Skeletal muscle satellite cell (primary cell): Measurements from ENCODE around the gene FPR3. TPM values are rescaled to one million over a fixed set of nuclear protein-coding genes. Genes with fewer than 3 reads are reported as not detected.
A peak's percentile ranks its signal among the peaks of the same experiment; 100 is the strongest.

Experiments used
- H3K27me3 ChIP-seq: 2 replicates; pipeline ENCODE4 v1.7.0; 2013; ENCODE audit warnings: low read length; ENCODE audit not compliant: control insufficient read depth, insufficient read depth
- H3K36me3 ChIP-seq: 2 replicates; pipeline ENCODE4 v1.7.0; 2013; ENCODE audit warnings: mild to moderate bottlenecking, control low read depth, low read length; ENCODE audit not compliant: insufficient read depth
- H3K4me1 ChIP-seq: 2 replicates; pipeline ENCODE4 v1.7.0; 2013; ENCODE audit warnings: low read length; ENCODE audit not compliant: control insufficient read depth, insufficient read depth
- H3K4me2 ChIP-seq: 2 replicates; pipeline ENCODE4 v1.7.0; 2013; ENCODE audit warnings: mild to moderate bottlenecking, low read length
- H3K4me3 ChIP-seq: 2 replicates; pipeline ENCODE4 v1.7.0; 2013; ENCODE audit warnings: low read length
- H3K9ac ChIP-seq: 2 replicates; pipeline ENCODE4 v1.7.0; 2013; ENCODE audit warnings: mild to moderate bottlenecking, low read depth, low read length, moderate library complexity
- H3K9me3 ChIP-seq: replicated peaks from 2 replicates; pipeline ENCODE4 v1.7.0; 2013; ENCODE audit warnings: mild to moderate bottlenecking, control low read depth, low read length
- total RNA-seq: library from RNA; depleted of rRNA; stranded (reverse); fragments of >200 nt; gene quantifications from 2 replicates; pipeline ENCODE4 v1.2.3, GENCODE V29; 2012; rRNA removed

FPR3 gene, protein sequence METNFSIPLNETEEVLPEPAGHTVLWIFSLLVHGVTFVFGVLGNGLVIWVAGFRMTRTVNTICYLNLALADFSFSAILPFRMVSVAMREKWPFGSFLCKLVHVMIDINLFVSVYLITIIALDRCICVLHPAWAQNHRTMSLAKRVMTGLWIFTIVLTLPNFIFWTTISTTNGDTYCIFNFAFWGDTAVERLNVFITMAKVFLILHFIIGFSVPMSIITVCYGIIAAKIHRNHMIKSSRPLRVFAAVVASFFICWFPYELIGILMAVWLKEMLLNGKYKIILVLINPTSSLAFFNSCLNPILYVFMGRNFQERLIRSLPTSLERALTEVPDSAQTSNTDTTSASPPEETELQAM
- total RNA-seq: not detected in 2 replicates

- Histone ChIP-seq H3K9ac (no peak within 1 kb of the TSS), H3K9me3 (no peaks in the 10 kb centered on the region), H3K4me2 (no peak within 1 kb of the TSS), H3K36me3 (no peaks in the 10 kb centered on the region), H3K27me3 (no peaks in the 10 kb centered on the region), H3K4me1 (peaks cover 10% of the 10 kb centered on the region), H3K4me3 (no peak within 1 kb of the TSS)
Observed at GRCh38 chr19:51794885-51795490, at the start of gene FPR3. Gene FPR3 (plus strand): TSS chr19:51795157. CDS start chr19:51823749, 28,592 bp downstream.

GRCh38 chr19:51746731-51747130 is 48.2 kb upstream of the FPR3 start:
- H3K36me3 ChIP-seq: no peaks in the 10 kb centered on the region
- H3K9ac ChIP-seq: no peak overlapping the region
- H3K4me3 ChIP-seq: no peak overlapping the region
- H3K4me1 ChIP-seq: peaks cover 4% of the 10 kb centered on the region
- no peaks in the 10 kb centered on the region for H3K27me3 ChIP-seq
- no peaks in the 10 kb centered on the region for H3K9me3 ChIP-seq
- no peak overlapping the region for H3K4me2 ChIP-seq

GRCh38 chr19:51749979-51750378 is 45.0 kb upstream of the FPR3 start:
- no peaks in the 10 kb centered on the region for H3K9me3 ChIP-seq
- H3K36me3 ChIP-seq: no peaks in the 10 kb centered on the region
- peaks cover 5% of the 10 kb centered on the region for H3K4me1 ChIP-seq

DNA sequence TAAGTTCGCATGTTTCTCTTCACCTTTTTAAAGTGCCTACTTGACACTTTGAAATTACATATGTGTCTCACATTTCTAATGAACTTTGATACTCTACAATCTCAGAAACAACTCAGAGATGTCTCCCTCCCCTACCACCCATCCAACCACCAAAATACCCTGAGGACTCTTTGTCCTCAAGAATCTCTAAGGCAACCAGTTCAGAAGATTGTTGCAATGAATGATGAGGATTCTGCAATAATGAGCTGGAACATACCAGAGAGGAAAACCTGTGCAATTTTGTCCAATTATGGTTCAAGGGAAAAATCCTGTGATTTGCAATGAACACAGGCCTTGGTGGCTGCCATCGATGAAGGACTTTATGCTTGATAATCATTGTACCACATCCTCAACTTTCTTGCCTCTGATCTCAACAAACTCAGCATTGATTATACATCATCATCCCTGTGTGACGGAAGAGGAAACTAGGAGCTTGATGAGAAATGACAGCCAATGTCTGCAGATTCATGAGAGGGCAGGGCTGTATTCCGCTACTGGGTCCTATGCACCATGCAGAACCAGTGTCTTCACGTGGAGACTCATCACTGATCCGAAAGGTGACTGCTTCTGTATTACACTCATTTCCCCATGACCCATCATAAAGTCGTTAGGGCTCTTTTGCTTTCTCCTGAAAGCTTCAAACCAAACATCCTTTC is 44.4 kb upstream of the FPR3 start:
- no peak overlapping the region for H3K9ac ChIP-seq
- no peaks in the 10 kb centered on the region for H3K36me3 ChIP-seq
- H3K4me1 ChIP-seq: peaks cover 5% of the 10 kb centered on the region
- peak overlapping the region; percentile 10 for H3K4me2 ChIP-seq
- H3K4me3 ChIP-seq: no peak overlapping the region
- H3K27me3 ChIP-seq: no peaks in the 10 kb centered on the region
- H3K9me3 ChIP-seq: no peaks in the 10 kb centered on the region

More at GRCh38 chr19:51749979-51750378, 45.0 kb upstream of the FPR3 start:
- no peak overlapping the region for H3K4me3 ChIP-seq
- peak overlapping the region; percentile 10 for H3K4me2 ChIP-seq
- H3K9ac ChIP-seq: no peak overlapping the region
- no peaks in the 10 kb centered on the region for H3K27me3 ChIP-seq

DNA sequence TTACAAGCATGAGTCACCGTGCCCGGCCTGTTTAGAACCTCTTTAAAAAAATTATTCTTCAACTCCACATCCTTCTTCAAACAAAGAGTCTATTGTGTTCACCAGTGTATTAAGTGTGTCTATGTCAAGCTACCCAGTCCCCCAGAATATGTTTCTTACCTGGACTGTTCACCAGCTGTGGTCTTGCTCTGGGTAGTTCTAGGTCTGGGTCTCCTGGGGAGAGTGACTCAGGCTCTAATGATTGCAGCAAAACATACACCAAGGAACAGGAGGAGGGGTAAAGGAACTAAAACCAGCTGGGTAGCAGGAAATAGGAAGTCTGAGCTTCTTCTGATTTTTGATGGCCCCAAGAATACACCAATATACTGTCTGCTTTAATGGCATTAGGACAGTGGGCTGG is 43.3 kb upstream of the FPR3 start, which contains the start of gene FPR1:
FPR1 (minus strand) TSS at position 224 of the 400 bp plus-strand sequence. CDS start 4,884 bp downstream, outside the sequence.
- Histone ChIP-seq H3K4me1 (peaks cover 5% of the 10 kb centered on the region), H3K9ac (no peak within 1 kb of the TSS), H3K9me3 (no peaks in the 10 kb centered on the region), H3K4me2 (no peak within 1 kb of the TSS), H3K36me3 (no peaks in the 10 kb centered on the region), H3K4me3 (no peak within 1 kb of the TSS), H3K27me3 (no peaks in the 10 kb centered on the region)

DNA sequence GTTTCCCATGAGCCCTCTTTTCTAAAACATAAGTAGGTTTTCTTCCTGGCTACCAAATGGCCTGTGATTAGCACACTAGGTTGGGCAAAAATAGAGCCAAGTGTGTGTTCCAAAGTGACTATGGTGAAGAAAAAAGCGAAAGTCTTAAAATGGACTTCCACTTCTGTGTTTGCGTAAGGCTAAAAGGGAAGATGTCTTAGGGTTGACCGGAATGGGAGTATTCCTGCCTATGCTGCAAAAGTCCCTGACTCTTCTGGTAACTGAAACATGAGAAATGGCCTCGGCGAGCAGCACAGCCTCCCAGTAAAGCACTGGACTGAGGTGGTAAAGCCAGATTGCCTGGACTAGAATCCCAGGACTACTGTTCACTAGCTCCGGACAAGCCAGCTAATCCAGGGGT is 40.8 kb upstream of the FPR3 start:
- Histone ChIP-seq H3K4me3 (no peak overlapping the region), H3K9me3 (no peaks in the 10 kb centered on the region), H3K36me3 (no peaks in the 10 kb centered on the region), H3K4me2 (no peak overlapping the region), H3K9ac (no peak overlapping the region), H3K4me1 (peaks cover 5% of the 10 kb centered on the region), H3K27me3 (no peaks in the 10 kb centered on the region)

- Histone ChIP-seq H3K4me2 (no peak overlapping the region), H3K4me3 (no peak overlapping the region), H3K36me3 (no peaks in the 10 kb centered on the region), H3K4me1 (peaks cover 5% of the 10 kb centered on the region), H3K27me3 (no peaks in the 10 kb centered on the region), H3K9me3 (no peaks in the 10 kb centered on the region), H3K9ac (no peak overlapping the region)
Observed at GRCh38 chr19:51754770-51755169, 40.2 kb upstream of the FPR3 start.

DNA sequence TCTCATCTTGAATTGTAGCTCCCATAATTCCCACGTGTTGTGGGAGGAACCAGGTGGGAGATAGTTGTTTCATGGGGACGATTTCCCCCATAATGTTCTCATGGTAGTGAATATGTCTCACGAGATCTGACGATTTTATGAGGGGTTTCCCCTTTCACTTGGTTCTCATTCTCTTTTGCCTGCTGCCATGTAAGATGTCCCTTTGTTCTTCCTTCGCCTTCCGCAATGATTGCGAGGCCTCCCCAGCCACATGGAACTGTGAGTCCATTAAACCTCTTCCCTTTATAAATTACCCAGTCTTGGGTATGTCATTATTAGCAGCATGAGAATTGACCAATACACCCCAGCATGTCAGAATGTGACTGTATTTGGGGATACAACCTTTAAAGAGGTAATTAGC is 39.4 kb upstream of the FPR3 start:
- Histone ChIP-seq H3K9me3 (no peaks in the 10 kb centered on the region), H3K4me2 (no peak overlapping the region), H3K36me3 (no peaks in the 10 kb centered on the region)

GRCh38 chr19:51760697-51761356 is 34.1 kb upstream of the FPR3 start, which contains the start of gene FPR2:
Gene FPR2 (plus strand): TSS chr19:51761180. CDS start chr19:51768659, 7,479 bp downstream.
- H3K4me1 ChIP-seq: no peaks in the 10 kb centered on the region
- H3K36me3 ChIP-seq: no peaks in the 10 kb centered on the region
- H3K9ac ChIP-seq: no peak within 1 kb of the TSS
- no peak within 1 kb of the TSS for H3K4me2 ChIP-seq
- H3K9me3 ChIP-seq: no peaks in the 10 kb centered on the region
- H3K4me3 ChIP-seq: no peak within 1 kb of the TSS
- no peaks in the 10 kb centered on the region for H3K27me3 ChIP-seq

More for the DNA sequence above, 39.4 kb upstream of the FPR3 start:
- Histone ChIP-seq H3K9ac (no peak overlapping the region), H3K4me1 (peaks cover 5% of the 10 kb centered on the region), H3K27me3 (no peaks in the 10 kb centered on the region), H3K4me3 (no peak overlapping the region)

- Histone ChIP-seq H3K27me3 (no peaks in the 10 kb centered on the region), H3K9me3 (no peaks in the 10 kb centered on the region), H3K9ac (no peak overlapping the region), H3K4me3 (no peak overlapping the region), H3K4me2 (no peak overlapping the region), H3K36me3 (no peaks in the 10 kb centered on the region), H3K4me1 (no peaks in the 10 kb centered on the region)
Observed at GRCh38 chr19:51761696-51762095, 33.3 kb upstream of the FPR3 start.

DNA sequence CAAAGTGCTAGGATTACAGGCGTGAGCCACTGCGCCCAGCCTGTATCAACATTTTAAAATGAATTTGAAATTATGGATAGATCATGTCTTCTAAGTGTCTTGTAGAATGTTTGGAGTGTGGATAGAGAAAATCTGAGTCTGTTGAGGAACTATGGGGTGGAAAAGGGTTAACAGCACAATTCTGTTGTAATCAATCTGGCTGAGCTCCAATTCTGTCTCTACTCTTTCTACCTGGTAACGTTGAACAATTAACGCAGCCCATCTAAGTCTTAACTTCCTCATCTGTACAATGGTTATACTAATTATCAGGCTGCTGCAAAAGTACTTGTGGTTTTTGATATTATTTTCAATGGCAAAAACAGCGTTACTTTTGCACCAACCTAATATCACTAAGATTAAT is 29.9 kb upstream of the FPR3 start:
- H3K4me1 ChIP-seq: no peaks in the 10 kb centered on the region
- no peak overlapping the region for H3K4me2 ChIP-seq
- no peaks in the 10 kb centered on the region for H3K27me3 ChIP-seq
- H3K36me3 ChIP-seq: no peaks in the 10 kb centered on the region
- H3K9me3 ChIP-seq: no peaks in the 10 kb centered on the region
- H3K9ac ChIP-seq: no peak overlapping the region
- no peak overlapping the region for H3K4me3 ChIP-seq
